HG03460 (cell line): ENCODE data around the gene NKAIN2.

Experiments used
- ATAC-seq: cut with Tn5 transposase; IDR thresholded peaks from one replicate; pipeline ENCODE4 v1.9.1; 2021; ENCODE audit not compliant: unreplicated experiment

NKAIN2 gene

GRCh38 chr6:124738482-124738881, 934.8 kb downstream of the NKAIN2 start:
- no peak for ATAC-seq

GRCh38 chr6:124741341-124741740, 937.7 kb downstream of the NKAIN2 start:
- no peak for ATAC-seq

GRCh38 chr6:124742971-124743370, 939.3 kb downstream of the NKAIN2 start:
- no peak for ATAC-seq

GRCh38 chr6:124743420-124743819, 939.8 kb downstream of the NKAIN2 start:
- ATAC-seq, result no peak

- ATAC-seq, result no peak
Observed at GRCh38 chr6:124747349-124747748, 943.7 kb downstream of the NKAIN2 start.

- ATAC-seq, result no peak
Observed at GRCh38 chr6:124748778-124749177, 945.1 kb downstream of the NKAIN2 start.

GRCh38 chr6:124753001-124753400, 949.3 kb downstream of the NKAIN2 start:
- ATAC-seq, result no peak

- no peak for ATAC-seq
Observed at GRCh38 chr6:124753562-124754105, 950.0 kb downstream of the NKAIN2 start.

GRCh38 chr6:124755321-124755720, 951.7 kb downstream of the NKAIN2 start:
- ATAC-seq, result no peak

- ATAC-seq, result no peak
Observed at GRCh38 chr6:124757560-124757959, 953.9 kb downstream of the NKAIN2 start.

- no peak for ATAC-seq
Observed at GRCh38 chr6:124758663-124759062, 955.0 kb downstream of the NKAIN2 start.

- no peak for ATAC-seq
Observed at GRCh38 chr6:124765280-124765679, 961.6 kb downstream of the NKAIN2 start.

GRCh38 chr6:124768224-124768623, 964.6 kb downstream of the NKAIN2 start:
- ATAC-seq, result no peak

GRCh38 chr6:124769811-124770544, 966.3 kb downstream of the NKAIN2 start:
- no peak for ATAC-seq

GRCh38 chr6:124770784-124771183, 967.1 kb downstream of the NKAIN2 start:
- no peak for ATAC-seq

GRCh38 chr6:124772733-124773319, 969.2 kb downstream of the NKAIN2 start:
- ATAC-seq, result no peak

GRCh38 chr6:124775121-124775520, 971.5 kb downstream of the NKAIN2 start:
- ATAC-seq, result no peak

GRCh38 chr6:124777863-124778262, 974.2 kb downstream of the NKAIN2 start:
- no peak for ATAC-seq

GRCh38 chr6:124780623-124781022, 977.0 kb downstream of the NKAIN2 start:
- no peak for ATAC-seq

GRCh38 chr6:124783344-124783743, 979.7 kb downstream of the NKAIN2 start:
- ATAC-seq, result no peak

GRCh38 chr6:124791156-124791555, 987.5 kb downstream of the NKAIN2 start:
- ATAC-seq, result no peak

- no peak for ATAC-seq
Observed at GRCh38 chr6:124792386-124792785, 988.7 kb downstream of the NKAIN2 start.
